Measurements from ENCODE around the gene SMOC2.

- TF ChIP-seq, protein P1, sequence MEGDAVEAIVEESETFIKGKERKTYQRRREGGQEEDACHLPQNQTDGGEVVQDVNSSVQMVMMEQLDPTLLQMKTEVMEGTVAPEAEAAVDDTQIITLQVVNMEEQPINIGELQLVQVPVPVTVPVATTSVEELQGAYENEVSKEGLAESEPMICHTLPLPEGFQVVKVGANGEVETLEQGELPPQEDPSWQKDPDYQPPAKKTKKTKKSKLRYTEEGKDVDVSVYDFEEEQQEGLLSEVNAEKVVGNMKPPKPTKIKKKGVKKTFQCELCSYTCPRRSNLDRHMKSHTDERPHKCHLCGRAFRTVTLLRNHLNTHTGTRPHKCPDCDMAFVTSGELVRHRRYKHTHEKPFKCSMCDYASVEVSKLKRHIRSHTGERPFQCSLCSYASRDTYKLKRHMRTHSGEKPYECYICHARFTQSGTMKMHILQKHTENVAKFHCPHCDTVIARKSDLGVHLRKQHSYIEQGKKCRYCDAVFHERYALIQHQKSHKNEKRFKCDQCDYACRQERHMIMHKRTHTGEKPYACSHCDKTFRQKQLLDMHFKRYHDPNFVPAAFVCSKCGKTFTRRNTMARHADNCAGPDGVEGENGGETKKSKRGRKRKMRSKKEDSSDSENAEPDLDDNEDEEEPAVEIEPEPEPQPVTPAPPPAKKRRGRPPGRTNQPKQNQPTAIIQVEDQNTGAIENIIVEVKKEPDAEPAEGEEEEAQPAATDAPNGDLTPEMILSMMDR (IDR thresholded peaks at IDR 0.05), result no peak
- TF ChIP-seq POLR2A (IDR thresholded peaks at IDR 0.05), result no peak
Observed at GRCh38 chr6:168464546-168464945, 23.6 kb downstream of the SMOC2 start.

Data from thyroid gland (tissue), 4 donors.